K562 (cell line): ENCODE results near the gene PHF19. TPM values are rescaled to one million over a fixed set of nuclear protein-coding genes. Genes with fewer than 3 reads are reported as not detected.

Experiments
- HNRNPL ChIP-seq: fragments of 200-400 bp; formaldehyde crosslinking; IDR thresholded peaks from 2 replicates; pipeline ENCODE4 v1.6.1; 2017; ENCODE audit warnings: low read depth, mild to moderate bottlenecking, low read length
- TEAD2 ChIP-seq: fragments of 450-650 bp; IDR thresholded peaks from 2 replicates; pipeline ENCODE4 v1.6.1; 2016; ENCODE audit warnings: missing genetic modification characterization, control low read depth, missing compliant biosample characterization
- polyA plus RNA-seq, 8 experiments: library from polyadenylated mRNA; depleted of rRNA in 4 of 8; stranded (reverse) in 5 of 8; unstranded in 3 of 8; fragments of >200 nt; fragmentation: Nextera tagmentation in 2 of 8; fragmentation: Illumina TruSeq in 1 of 8; extraction: Ambion mirVana in 2 of 8; extraction: Trizol in 1 of 8; gene quantifications; 2 replicates each; pipeline versions ENCODE4 v1.2.1 to v1.2.3, GENCODE V29; 2011 to 2014; ENCODE audit warnings: inconsistent platforms in 1 of 8, missing spikeins in 1 of 8
- total RNA-seq, 7 experiments: library from RNA; depleted of rRNA in 6 of 7; stranded (reverse); fragments of >200 nt in 6 of 7; fragmentation: Illumina TruSeq in 2 of 7; extraction: Trizol in 2 of 7; gene quantifications; 2 replicates each; pipeline versions ENCODE4 v1.2.1 to v1.2.3, GENCODE V29; 2011 to 2021; ENCODE audit warnings: low replicate concordance in 1 of 7
- TF ChIP-seq, protein P1 (sequence below): fragments of 450-650 bp; IDR thresholded peaks from 2 replicates; pipeline ENCODE4 v1.6.1; 2016
- TF ChIP-seq, protein P2 (sequence below), 2 experiments: fragments of 250-450 bp in 1 of 2; fragments of 450-650 bp in 1 of 2; sonication (Bioruptor Pico) in 1 of 2; IDR thresholded peaks; 2 replicates each; pipeline versions ENCODE4 v1.6.1 to v1.8.0; 2016 to 2021; ENCODE audit warnings: mild to moderate bottlenecking in 2 of 2, moderate library complexity in 2 of 2, missing compliant biosample characterization in 1 of 2, missing genetic modification characterization in 1 of 2
- TF ChIP-seq, protein P3 (sequence below), 2 experiments: IDR thresholded peaks; 2 replicates each; pipeline ENCODE4 v1.6.1; 2011; ENCODE audit warnings: borderline replicate concordance in 1 of 2, control low read depth in 1 of 2, low read depth in 1 of 2, low read length in 1 of 2, mild to moderate bottlenecking in 1 of 2, mixed read lengths in 1 of 2, moderate library complexity in 1 of 2; ENCODE audit not compliant: insufficient read depth in 1 of 2, insufficient read length in 1 of 2, poor library complexity in 1 of 2, severe bottlenecking in 1 of 2; ENCODE audit errors: extremely low read depth in 1 of 2
- TF ChIP-seq, protein P4 (sequence below): IDR thresholded peaks from 2 replicates; pipeline ENCODE4 v1.6.1; 2011; ENCODE audit warnings: borderline replicate concordance, low read depth, mild to moderate bottlenecking, moderate library complexity, low read length; ENCODE audit not compliant: insufficient read depth, poor library complexity, severe bottlenecking

PHF19 gene
- total and polyA plus RNA-seq, 9 of the 15 experiments (the other 6 are each of a cell fraction or from before 2014, with no cell fraction given) = 95.8 to 403 (median 255) TPM

DNA sequence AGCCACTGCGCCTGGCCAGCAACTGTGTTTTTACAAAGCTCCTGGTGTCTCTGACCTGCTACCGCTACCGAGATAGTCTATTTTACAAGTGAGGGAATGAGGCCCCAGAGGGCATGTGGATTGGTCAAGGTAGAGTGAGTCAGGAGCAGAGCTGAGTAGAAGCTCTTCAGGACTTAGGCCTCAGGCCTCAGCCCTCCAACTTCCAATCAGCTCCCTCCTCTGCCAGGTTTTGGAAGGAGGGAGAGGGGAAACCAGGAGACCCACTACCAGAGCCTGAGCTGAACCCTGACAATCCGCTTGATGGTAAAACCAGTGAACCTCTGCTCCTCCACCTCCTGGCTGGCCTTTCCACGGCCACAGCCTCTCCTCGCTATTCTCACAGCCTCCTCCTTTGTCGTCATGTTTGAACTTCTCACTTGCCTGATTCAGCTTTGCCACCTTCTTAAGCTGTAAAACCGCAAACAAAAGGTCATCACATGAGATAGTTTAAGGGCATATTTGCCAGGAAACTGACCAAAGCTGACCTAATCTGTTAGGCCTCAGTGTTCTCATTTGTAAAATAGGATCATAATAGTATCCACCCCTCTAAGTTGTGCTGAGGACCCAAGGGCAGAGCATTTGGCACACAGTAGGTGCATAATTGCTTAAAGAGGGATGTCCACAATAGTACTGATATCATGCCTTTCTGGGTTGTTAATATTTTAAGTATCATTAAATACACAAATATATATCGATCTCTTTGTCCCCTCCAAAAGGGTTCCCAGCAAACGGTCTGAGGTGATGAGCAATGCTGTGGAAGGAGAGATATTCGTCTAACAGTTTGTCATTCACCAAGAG is 47.9 kb upstream of the PHF19 start (continued):
- TF ChIP-seq, protein P1, sequence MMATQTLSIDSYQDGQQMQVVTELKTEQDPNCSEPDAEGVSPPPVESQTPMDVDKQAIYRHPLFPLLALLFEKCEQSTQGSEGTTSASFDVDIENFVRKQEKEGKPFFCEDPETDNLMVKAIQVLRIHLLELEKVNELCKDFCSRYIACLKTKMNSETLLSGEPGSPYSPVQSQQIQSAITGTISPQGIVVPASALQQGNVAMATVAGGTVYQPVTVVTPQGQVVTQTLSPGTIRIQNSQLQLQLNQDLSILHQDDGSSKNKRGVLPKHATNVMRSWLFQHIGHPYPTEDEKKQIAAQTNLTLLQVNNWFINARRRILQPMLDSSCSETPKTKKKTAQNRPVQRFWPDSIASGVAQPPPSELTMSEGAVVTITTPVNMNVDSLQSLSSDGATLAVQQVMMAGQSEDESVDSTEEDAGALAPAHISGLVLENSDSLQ = no peak
- TF ChIP-seq, protein P2, sequence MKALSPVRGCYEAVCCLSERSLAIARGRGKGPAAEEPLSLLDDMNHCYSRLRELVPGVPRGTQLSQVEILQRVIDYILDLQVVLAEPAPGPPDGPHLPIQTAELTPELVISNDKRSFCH (CRISPR knock-in tag; IDR thresholded peaks at IDR 0.05) = no peak
- TF ChIP-seq, protein P2 (tag; IDR thresholded peaks at IDR 0.05) = no peak; the same call in 1 of the 2 replicates
- TF ChIP-seq TEAD2 (tag) (no peak), HNRNPL (no peak)
- TF ChIP-seq, protein P3, sequence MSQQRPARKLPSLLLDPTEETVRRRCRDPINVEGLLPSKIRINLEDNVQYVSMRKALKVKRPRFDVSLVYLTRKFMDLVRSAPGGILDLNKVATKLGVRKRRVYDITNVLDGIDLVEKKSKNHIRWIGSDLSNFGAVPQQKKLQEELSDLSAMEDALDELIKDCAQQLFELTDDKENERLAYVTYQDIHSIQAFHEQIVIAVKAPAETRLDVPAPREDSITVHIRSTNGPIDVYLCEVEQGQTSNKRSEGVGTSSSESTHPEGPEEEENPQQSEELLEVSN (IDR thresholded peaks at IDR 0.05; ENCODE audit: borderline replicate concordance in 1 of 2, extremely low read depth in 1 of 2, insufficient read depth in 1 of 2, insufficient read length in 1 of 2, low read depth in 1 of 2, low read length in 1 of 2, poor library complexity in 1 of 2, severe bottlenecking in 1 of 2) = no peak
- TF ChIP-seq, protein P4, sequence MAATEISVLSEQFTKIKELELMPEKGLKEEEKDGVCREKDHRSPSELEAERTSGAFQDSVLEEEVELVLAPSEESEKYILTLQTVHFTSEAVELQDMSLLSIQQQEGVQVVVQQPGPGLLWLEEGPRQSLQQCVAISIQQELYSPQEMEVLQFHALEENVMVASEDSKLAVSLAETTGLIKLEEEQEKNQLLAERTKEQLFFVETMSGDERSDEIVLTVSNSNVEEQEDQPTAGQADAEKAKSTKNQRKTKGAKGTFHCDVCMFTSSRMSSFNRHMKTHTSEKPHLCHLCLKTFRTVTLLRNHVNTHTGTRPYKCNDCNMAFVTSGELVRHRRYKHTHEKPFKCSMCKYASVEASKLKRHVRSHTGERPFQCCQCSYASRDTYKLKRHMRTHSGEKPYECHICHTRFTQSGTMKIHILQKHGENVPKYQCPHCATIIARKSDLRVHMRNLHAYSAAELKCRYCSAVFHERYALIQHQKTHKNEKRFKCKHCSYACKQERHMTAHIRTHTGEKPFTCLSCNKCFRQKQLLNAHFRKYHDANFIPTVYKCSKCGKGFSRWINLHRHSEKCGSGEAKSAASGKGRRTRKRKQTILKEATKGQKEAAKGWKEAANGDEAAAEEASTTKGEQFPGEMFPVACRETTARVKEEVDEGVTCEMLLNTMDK = no peak
